Medulla oblongata (tissue), 1 donor: ENCODE results near the gene CTTN.
A peak's percentile ranks its signal among the peaks of the same experiment; 100 is the strongest.

Source experiments
- DNase-seq: peaks from one replicate; pipeline ENCODE4 v3.0.0-alpha.2; 2015; ENCODE audit errors: extremely low spot score

Gene CTTN

GRCh38 chr11:70397983-70398833 is at the start of gene CTTN:
Gene CTTN, plus strand, starts transcription at chr11:70398529. Its CDS starts 8,769 bp downstream, at chr11:70407298.
- DNase-seq, result peak; percentile 80

DNA sequence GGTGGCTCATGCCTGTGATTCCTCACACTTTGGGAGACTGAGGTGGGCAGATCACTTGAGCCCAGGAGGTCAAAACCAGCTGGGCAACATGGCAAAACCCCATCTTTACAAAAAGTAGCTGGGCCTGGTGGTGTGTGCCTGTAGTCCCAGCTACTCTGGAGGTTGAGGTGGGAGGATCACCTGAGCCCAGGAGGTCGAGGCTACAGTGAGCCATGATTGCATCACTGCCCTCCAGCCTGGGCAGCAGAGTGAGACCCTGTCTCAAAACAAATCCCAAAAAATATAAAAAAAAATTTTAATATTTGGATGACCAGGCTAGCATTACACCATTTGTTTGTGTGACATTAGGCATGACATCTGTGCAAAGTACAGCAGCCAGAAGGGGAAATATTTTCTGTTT is 49.7 kb upstream of the CTTN start:
- no peak for DNase-seq

- no peak for DNase-seq
Observed at GRCh38 chr11:70351646-70352045, 46.7 kb upstream of the CTTN start.

DNA sequence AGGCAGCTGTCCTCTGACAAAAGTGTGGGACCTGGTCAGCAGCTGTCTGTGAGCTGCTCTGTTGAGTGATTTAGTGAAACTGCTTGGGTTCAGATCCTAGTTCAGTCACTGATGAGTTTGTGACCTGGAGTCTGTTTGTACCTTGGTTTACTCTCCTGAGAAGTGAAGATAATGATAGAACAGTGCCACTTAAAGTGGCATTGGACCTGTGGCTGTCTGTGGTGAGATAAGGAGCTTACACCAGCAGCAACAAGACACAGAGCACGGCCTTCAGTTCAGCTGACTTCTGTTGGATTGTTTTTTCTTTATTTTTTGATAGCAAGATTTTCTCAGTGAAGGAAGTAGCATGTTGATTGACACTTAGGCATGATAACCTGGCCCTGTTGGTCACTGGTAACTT is 46.2 kb upstream of the CTTN start:
- DNase-seq, result no peak

GRCh38 chr11:70352601-70353000 is 45.7 kb upstream of the CTTN start:
- DNase-seq, result no peak

GRCh38 chr11:70353329-70353728 is 45.0 kb upstream of the CTTN start:
- no peak for DNase-seq

DNA sequence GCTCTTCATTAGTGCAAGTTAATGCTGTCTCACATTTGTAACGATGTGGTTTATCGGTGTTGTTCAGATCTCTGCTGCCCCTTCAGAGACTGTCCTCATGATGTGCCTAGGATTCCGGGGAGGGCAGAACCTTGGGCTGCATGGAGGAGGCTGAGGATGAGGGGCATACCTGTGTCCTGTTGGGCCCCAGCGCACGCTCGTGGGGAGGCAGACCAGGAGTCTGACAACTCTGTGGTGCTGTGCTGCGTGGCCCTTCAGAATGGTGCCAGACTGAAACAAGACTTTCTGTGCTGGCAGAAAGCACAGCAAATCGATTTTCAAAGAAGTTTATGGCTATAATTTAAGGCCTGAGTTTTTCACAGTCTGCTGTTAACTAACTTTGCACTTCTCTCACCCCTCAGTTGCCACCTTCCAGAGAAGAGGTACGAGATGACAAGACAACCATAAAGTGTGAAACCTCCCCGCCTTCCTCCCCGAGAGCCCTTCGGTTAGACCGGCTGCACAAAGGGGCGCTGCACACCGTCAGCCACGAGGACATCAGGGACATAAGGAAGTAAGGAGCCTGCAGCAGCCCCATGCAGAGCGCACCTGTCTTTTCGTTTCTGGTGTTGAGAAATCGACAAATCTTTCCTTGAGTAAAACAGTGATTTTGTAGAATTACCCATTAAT is 44.3 kb upstream of the CTTN start:
- no peak for DNase-seq

DNA sequence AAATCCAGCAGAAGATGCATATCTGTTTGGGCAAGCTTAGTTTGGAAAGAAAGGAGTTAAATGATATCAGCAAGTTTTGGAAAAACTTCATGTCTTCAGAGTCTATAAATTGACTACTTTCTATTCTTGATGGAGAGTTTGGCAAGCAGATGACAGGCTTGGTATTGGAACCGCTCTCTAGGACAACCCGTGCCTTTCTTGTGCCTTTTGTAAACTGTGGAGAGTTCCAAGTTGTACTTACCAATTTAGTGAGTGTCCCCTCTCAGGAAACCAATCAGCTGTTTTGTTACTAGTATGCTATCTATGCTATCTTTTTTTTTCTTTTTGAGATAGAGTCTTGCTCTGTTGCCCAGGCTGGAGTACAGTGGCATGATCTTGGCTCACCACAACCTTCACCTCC is 43.7 kb upstream of the CTTN start:
- no peak for DNase-seq

- peak; percentile 46 for DNase-seq
Observed at GRCh38 chr11:70358753-70359152, 39.6 kb upstream of the CTTN start.

DNA sequence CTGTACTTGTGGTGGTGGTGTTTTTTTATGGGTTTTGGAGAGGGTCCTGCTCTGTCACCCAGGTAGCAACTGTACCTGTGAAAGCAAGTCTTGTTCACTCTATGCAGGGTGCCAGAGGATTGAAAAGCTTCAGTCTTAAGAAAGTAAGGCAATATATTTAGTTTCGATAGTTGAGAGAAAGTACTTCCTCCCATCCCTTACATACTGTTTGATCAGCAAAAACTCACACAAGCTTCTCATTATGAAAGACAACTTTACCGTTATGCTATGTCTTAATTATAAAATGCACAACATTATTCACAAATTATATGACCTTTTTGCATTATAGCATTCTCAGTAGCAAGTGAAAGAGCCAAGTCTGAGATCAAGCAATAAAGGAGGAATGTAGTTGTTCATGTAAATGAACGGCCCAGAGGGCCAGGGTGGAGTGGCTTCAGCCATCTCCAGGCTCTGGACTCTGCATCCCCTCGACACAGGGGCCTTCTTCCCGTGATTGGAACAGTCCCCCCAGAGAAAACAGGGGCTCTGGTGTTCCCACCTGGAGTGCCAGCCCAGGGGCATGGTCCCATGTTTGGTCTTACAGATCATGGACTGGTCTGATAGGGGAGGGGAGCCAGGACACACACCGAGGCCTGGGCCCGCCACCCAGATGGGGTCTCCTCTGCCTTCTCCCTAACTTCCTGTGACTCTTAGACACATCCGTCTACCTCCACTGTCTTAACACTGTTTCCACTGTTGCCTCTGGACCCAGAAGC is 38.7 kb upstream of the CTTN start:
- no peak for DNase-seq

- no peak for DNase-seq
Observed at GRCh38 chr11:70360211-70360610, 38.1 kb upstream of the CTTN start.

GRCh38 chr11:70364178-70364577 is 34.2 kb upstream of the CTTN start:
- no peak for DNase-seq

DNA sequence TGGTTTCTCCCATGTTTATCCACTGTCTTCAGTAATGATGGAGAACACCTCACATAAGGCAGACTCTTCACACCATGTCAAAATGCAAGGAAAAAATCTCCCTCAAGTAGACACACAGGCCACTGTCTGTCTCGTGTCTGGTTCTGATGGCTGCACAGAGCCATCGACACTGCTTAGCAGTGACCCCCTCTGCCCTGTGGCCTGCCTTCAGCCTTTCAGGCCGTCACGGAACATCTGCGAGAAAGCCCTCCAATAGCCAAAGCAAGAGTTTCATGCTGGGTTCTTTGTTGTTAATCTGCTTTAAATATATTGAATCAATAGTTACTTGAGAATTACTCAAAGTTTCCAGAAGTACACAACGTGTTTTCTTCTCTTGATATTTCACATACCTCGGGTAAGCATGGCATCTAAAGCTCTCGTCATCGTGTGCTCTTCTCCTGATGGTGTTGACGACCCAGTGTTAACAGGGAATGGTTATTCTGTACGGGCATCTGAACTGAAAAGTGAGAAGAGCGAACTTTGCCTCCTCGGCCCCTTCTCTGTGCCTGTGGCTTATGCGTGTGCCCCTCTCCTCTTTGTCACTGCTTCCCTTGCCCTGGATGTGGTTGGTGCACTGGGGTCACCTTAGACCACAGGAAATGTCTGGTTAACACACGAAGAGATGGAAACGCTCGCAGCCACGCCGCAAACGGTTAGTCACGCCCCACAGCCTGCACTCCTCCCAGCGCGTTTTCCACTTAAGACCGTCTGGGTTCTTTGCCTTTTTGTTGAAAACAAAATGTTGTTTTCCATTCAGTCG is 33.4 kb upstream of the CTTN start:
- DNase-seq, result no peak

- DNase-seq, result no peak
Observed at GRCh38 chr11:70365544-70365927, 32.8 kb upstream of the CTTN start.

DNA sequence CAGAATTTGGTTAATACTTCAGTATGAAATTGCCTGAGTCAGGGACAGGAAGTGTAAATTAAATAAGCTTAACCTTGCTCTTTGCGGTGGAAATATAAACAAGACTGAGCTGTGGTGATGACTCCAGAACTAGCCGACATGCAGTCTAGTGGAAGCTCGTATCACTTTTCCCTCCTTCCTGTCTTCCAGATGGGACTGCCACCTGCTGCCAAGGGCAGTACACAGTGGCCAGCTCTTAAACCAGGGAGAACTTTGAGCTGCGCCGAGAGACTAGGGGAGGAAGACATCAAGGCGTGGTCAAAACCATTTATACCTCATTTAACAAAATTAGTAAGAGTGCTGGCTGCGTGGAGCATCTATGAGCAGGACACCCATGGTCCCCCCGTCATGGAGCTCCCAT is 31.3 kb upstream of the CTTN start:
- no peak for DNase-seq

GRCh38 chr11:70368961-70369360 is 29.4 kb upstream of the CTTN start:
- no peak for DNase-seq

DNA sequence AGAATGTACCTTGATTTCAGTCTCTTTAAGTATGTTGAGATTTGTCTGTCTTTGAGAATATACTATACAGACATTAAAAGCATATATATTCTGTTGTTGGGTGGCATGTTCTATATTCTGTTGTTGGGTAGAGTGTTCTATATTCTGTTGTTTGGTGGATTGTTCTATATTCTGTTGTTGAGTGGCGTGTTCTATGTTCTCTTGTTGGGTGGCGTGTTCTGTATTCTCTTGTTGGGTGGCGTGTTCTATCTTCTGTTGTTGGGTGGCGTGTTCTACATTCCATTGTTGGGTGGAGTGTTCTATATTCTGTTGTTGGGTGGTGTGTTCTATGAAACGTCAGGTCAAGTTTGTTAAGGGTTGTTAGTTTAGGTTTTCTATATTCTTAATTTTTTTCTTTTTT is 27.1 kb upstream of the CTTN start:
- DNase-seq, result no peak

- DNase-seq, result no peak
Observed at GRCh38 chr11:70372076-70372475, 26.3 kb upstream of the CTTN start.

DNA sequence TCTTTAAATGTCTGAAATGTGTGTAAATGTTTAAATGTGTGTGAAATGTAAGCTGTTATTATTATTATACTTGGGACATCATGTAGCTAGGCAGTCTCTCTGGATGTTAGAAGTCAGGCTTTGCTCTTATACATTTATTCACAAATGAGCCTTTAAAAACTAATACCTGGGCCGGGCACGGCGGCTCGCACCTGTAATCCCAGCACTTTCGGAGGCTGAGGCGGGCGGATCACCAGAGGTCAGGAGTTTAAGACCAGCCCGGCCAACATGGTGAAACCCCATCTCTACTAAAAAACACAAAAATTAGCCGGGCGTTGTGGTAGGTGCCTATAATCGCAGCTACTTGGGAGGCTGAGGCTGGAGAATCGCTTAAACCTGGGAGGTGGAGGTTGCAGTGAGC is 21.7 kb upstream of the CTTN start:
- no peak for DNase-seq

GRCh38 chr11:70377645-70378044 is 20.7 kb upstream of the CTTN start:
- DNase-seq, result no peak

DNA sequence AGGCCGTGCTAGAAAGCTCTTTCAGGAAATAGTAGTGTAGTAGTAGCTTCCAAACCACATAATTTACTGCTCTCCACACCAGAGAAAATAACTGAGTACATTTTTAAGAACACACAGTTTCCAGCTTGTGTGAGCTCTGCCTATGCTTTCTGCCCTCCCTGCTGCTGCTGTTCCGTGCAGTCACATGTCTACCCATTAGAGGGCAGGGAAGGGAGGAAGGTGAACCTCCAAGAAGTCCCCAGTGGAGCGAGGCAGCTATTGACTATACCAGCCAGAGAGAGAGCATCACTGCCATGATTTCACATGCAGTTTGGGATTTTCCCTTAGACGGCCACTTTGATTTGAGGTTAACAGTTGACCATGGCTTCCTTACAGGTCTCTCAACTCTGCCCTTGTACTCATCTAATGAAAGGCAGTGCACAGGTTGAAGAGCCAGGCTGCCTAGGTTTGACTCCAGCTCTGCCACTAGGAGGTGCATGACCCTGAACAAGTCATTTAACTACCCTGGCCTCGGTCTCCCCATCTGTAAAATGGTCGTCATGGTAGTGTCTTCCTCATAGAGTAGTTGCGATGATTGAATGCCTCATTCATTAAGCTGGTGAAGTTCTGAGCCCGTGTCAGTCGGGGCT is 19.7 kb upstream of the CTTN start:
- DNase-seq, result no peak
